H1 (cell line): Measurements from ENCODE around the gene CDKN2A. TPM values are rescaled to one million over a fixed set of nuclear protein-coding genes. Genes with fewer than 3 reads are reported as not detected.

Experiments
- CTCF ChIA-PET: fragments of 300-600 bp; sonication (Branson Sonifier 250); formaldehyde crosslinking; loops from one replicate; lab custom pipeline; 2021; ENCODE audit not compliant: partially characterized antibody; lab: Charles Lee
- POLR2A ChIA-PET: fragments of 300-600 bp; sonication (Branson Sonifier 250); formaldehyde crosslinking; loops from one replicate; lab custom pipeline; 2021; ENCODE audit warnings: inconsistent platforms; ENCODE audit not compliant: partially characterized antibody; lab: Charles Lee
- DNase-seq, 2 experiments: peaks; one replicate each; pipeline versions ENCODE4 v3.0.0 to v3.0.0-alpha.2; 2010 to 2022; ENCODE audit warnings: low spot score in 2 of 2, low read depth in 1 of 2, mixed read lengths in 1 of 2
- FAIRE-seq: peaks from 2 replicates; lab custom pipeline; 2011; peaks lifted over from hg19 to GRCh38; lab: Jason Lieb, UNC
- H2AFZ ChIP-seq: 2 replicates; pipeline ENCODE4 v1.8.1; 2012; ENCODE audit warnings: low read length, inconsistent platforms
- H2AK5ac ChIP-seq: 2 replicates; pipeline ENCODE4 v1.6.1; 2013; ENCODE audit warnings: low read depth, low read length
- H2BK120ac ChIP-seq: replicated peaks from 2 replicates; pipeline ENCODE3; 2013; ENCODE audit warnings: low read depth, low read length, inconsistent platforms
- H2BK12ac ChIP-seq: 2 replicates; pipeline ENCODE4 v1.6.1; 2013; ENCODE audit warnings: low read depth, low read length
- H2BK15ac ChIP-seq: 2 replicates; pipeline ENCODE4 v1.6.1; 2013; ENCODE audit warnings: low read length
- H2BK20ac ChIP-seq: 2 replicates; pipeline ENCODE4 v1.6.1; 2013; ENCODE audit warnings: low read length
- H2BK5ac ChIP-seq: 2 replicates; pipeline ENCODE4 v1.6.1; 2013; ENCODE audit warnings: low read depth, low read length
- H3K14ac ChIP-seq: 2 replicates; pipeline ENCODE4 v1.6.1; 2013; ENCODE audit warnings: inconsistent platforms; ENCODE audit not compliant: insufficient read length
- H3K18ac ChIP-seq: 2 replicates; pipeline ENCODE4 v1.6.1; 2013; ENCODE audit warnings: low read length; ENCODE audit errors: extremely low read depth
- H3K23ac ChIP-seq: 2 replicates; pipeline ENCODE4 v1.6.1; 2013; ENCODE audit warnings: inconsistent platforms; ENCODE audit not compliant: insufficient read length
- H3K23me2 ChIP-seq: 2 replicates; pipeline ENCODE4 v1.6.1; 2013; ENCODE audit warnings: low read depth, low read length
- H3K27ac ChIP-seq: 2 replicates; pipeline ENCODE4 v1.6.1; 2011; ENCODE audit warnings: low read depth, low read length, inconsistent platforms
- H3K27me3 ChIP-seq, 4 experiments: replicated peaks in 1 of 4; 1 replicate in 1 of 4; 2 replicates in 3 of 4; pipeline versions ENCODE4 v1.6.1 to v1.8.1; 2011 to 2013; ENCODE audit warnings: low read length in 3 of 4, mild to moderate bottlenecking in 3 of 4, inconsistent platforms in 2 of 4, mixed read lengths in 2 of 4, moderate library complexity in 1 of 4; ENCODE audit not compliant: control insufficient read depth in 3 of 4, insufficient read depth in 3 of 4; ENCODE audit errors: extremely low read depth in 1 of 4
- H3K36me3 ChIP-seq, 4 experiments: 2 replicates each; pipeline versions ENCODE4 v1.6.1 to v1.8.1; 2011 to 2013; ENCODE audit warnings: mild to moderate bottlenecking in 4 of 4, low read length in 3 of 4, moderate library complexity in 2 of 4, control low read depth in 1 of 4, inconsistent platforms in 1 of 4; ENCODE audit not compliant: insufficient read depth in 4 of 4, control insufficient read depth in 2 of 4
- H3K4ac ChIP-seq: replicated peaks from 2 replicates; pipeline ENCODE3; 2013; ENCODE audit warnings: low read length, low read depth, mixed read lengths, inconsistent platforms; ENCODE audit not compliant: insufficient read length
- H3K4me1 ChIP-seq, 4 experiments: replicated peaks in 1 of 4; 1 replicate in 1 of 4; 2 replicates in 3 of 4; pipeline versions ENCODE4 v1.6.1 to v1.8.1; 2011 to 2013; ENCODE audit warnings: low read length in 3 of 4, inconsistent platforms in 2 of 4, mixed read lengths in 1 of 4; ENCODE audit not compliant: insufficient read depth in 4 of 4, control insufficient read depth in 3 of 4
- H3K4me2 ChIP-seq, 2 experiments: 2 replicates each; pipeline versions ENCODE4 v1.6.1 to v1.8.1; 2011 to 2013; ENCODE audit warnings: low read depth in 2 of 2, low read length in 2 of 2, control low read depth in 1 of 2, inconsistent platforms in 1 of 2, mild to moderate bottlenecking in 1 of 2; ENCODE audit not compliant: insufficient read depth in 1 of 2
- H3K4me3 ChIP-seq, 4 experiments: fragments of 200-600, 300-600 bp in 1 of 4; sonication (generic), shearing (Covaris generic), sonication (Bioruptor Twin) in 1 of 4; 2 replicates each; pipeline versions ENCODE4 v1.5.1 to v1.8.1; 2011 to 2016; ENCODE audit warnings: low read length in 4 of 4, low read depth in 3 of 4, control low read depth in 2 of 4, inconsistent platforms in 2 of 4, mild to moderate bottlenecking in 2 of 4, mixed read lengths in 1 of 4, moderate library complexity in 1 of 4; ENCODE audit not compliant: insufficient read depth in 2 of 4; ENCODE audit errors: extremely low read depth in 1 of 4
- H3K56ac ChIP-seq: replicated peaks from 2 replicates; pipeline ENCODE3; 2013; ENCODE audit warnings: low read depth, mild to moderate bottlenecking, mixed read lengths, low read length, inconsistent platforms; ENCODE audit not compliant: insufficient read length
- H3K79me1 ChIP-seq: 2 replicates; pipeline ENCODE4 v1.6.1; 2013; ENCODE audit warnings: low read depth, low read length, control low read depth
- H3K79me2 ChIP-seq, 2 experiments: 2 replicates each; pipeline versions ENCODE4 v1.6.1 to v1.8.1; 2012 to 2013; ENCODE audit warnings: low read length in 2 of 2, mild to moderate bottlenecking in 2 of 2, inconsistent platforms in 1 of 2; ENCODE audit not compliant: insufficient read depth in 2 of 2, control insufficient read depth in 1 of 2
- H3K9ac ChIP-seq, 4 experiments: replicated peaks in 1 of 4; 1 replicate in 1 of 4; 2 replicates in 3 of 4; pipeline versions ENCODE4 v1.6.1 to v1.8.1; 2011 to 2013; ENCODE audit warnings: low read depth in 3 of 4, low read length in 3 of 4, control low read depth in 2 of 4, mild to moderate bottlenecking in 2 of 4, moderate library complexity in 2 of 4, inconsistent platforms in 1 of 4; ENCODE audit errors: extremely low read depth in 1 of 4
- H3K9me3 ChIP-seq, 2 experiments: 2 replicates each; pipeline versions ENCODE4 v1.6.1 to v1.8.1; 2012 to 2013; ENCODE audit warnings: mild to moderate bottlenecking in 2 of 2, moderate library complexity in 2 of 2, control low read depth in 1 of 2, inconsistent platforms in 1 of 2, low read depth in 1 of 2, low read length in 1 of 2, mixed read lengths in 1 of 2; ENCODE audit not compliant: insufficient read depth in 2 of 2
- H4K20me1 ChIP-seq, 2 experiments: replicated peaks in 1 of 2; 2 replicates each; pipeline versions ENCODE3 to v1.8.1; 2011 to 2013; ENCODE audit warnings: inconsistent platforms in 2 of 2, low read length in 2 of 2, mild to moderate bottlenecking in 1 of 2; ENCODE audit not compliant: insufficient read depth in 2 of 2, control insufficient read depth in 1 of 2
- H4K5ac ChIP-seq: 2 replicates; pipeline ENCODE4 v1.6.1; 2013; ENCODE audit warnings: low read length, low read depth, mixed read lengths, inconsistent platforms; ENCODE audit not compliant: insufficient read length
- H4K8ac ChIP-seq: 2 replicates; pipeline ENCODE4 v1.8.0; 2013; ENCODE audit warnings: mild to moderate bottlenecking, moderate library complexity, low read length, inconsistent platforms; ENCODE audit not compliant: insufficient read depth; ENCODE audit errors: extremely low read depth
- H4K91ac ChIP-seq: replicated peaks from 2 replicates; pipeline ENCODE3; 2013; ENCODE audit warnings: low read length, mixed read lengths, inconsistent platforms; ENCODE audit not compliant: insufficient read length
- CEBPB ChIP-seq: IDR thresholded peaks from 2 replicates; pipeline ENCODE4 v1.6.1; 2012; ENCODE audit warnings: low read depth, low read length
- CTCF ChIP-seq, 3 experiments: IDR thresholded peaks; 1 replicate in 2 of 3; 2 replicates in 1 of 3; pipeline versions ENCODE4 v1.5.1 to v1.6.1; 2011; ENCODE audit warnings: low read length in 3 of 3, mild to moderate bottlenecking in 3 of 3, inconsistent platforms in 2 of 3, low read depth in 1 of 3, moderate library complexity in 1 of 3; ENCODE audit not compliant: insufficient read depth in 1 of 3; ENCODE audit errors: control extremely low read depth in 1 of 3
- SP2 ChIP-seq: IDR thresholded peaks from 2 replicates; pipeline ENCODE4 v1.6.1; 2012; ENCODE audit warnings: mild to moderate bottlenecking, low read length, inconsistent platforms
- WGBS, 2 experiments: shearing (Covaris generic) in 1 of 2; methylation state at CpG; one replicate each; pipeline versions ENCODE4 v1.1.6 to v1.1.7; 2013 to 2015; ENCODE audit warnings: low lambda C conversion rate in 2 of 2, mixed read lengths in 2 of 2, inconsistent platforms in 1 of 2, low coverage in 1 of 2, missing lambda C conversion rate in 1 of 2; ENCODE audit not compliant: insufficient replicate concordance in 2 of 2, insufficient coverage in 1 of 2, insufficient read length in 1 of 2; ENCODE audit errors: extremely low coverage in 1 of 2, missing lambda C conversion rate in 1 of 2; 5-methylcytosine and 5-hydroxymethylcytosine counted together
- polyA plus RNA-seq, 7 experiments: library from polyadenylated mRNA; depleted of rRNA in 3 of 7; stranded (reverse) in 5 of 7; unstranded in 2 of 7; fragments of >200 nt in 5 of 7; fragments of 200-250 nt in 2 of 7; gene quantifications; 1 replicate in 5 of 7; 2 replicates in 1 of 7; 4 replicates in 1 of 7; pipeline versions ENCODE4 v1.2.1 to v1.2.3, GENCODE V29; 2011 to 2013; ENCODE audit warnings: missing spikeins in 2 of 7, mixed read lengths in 2 of 7
- total RNA-seq: library from RNA; stranded (reverse); fragmentation: NEBNext Ultra II Directional; extraction: Animal tissue kit (Norgen Biotek cat#: 25700); gene quantifications from 2 replicates; pipeline ENCODE4 v1.2.1, GENCODE V29; 2021

The CDKN2A gene
- total and polyA plus RNA-seq, 2 of the 8 experiments (the other 6 are each of a cell fraction or from before 2014, with no cell fraction given), result 0.51 to 0.73 TPM

GRCh38 chr9:21961569-21961968, 32.6 kb downstream of the CDKN2A start:
- no peak overlapping the region for H3K4me2 ChIP-seq
- H3K27me3 ChIP-seq, result peaks cover 22 to 40% (median 29%) of the 10 kb centered on the region in 4 experiments
- no peaks in the 10 kb centered on the region; a peak in 1 of 4 replicates for H3K9me3 ChIP-seq
- no peak overlapping the region for H3K4ac ChIP-seq
- no peak overlapping the region for H2BK5ac ChIP-seq
- H2BK120ac ChIP-seq, result no peak overlapping the region
- ChIA-PET POLR2A (no interaction called here), CTCF (interaction anchor here (1.3 to 2.6 kb wide), 2 partner anchors 47 to 148 kb away, joined by 4 to 9 read pairs; partner anchors contain the start of gene CDKN2B)
- DNase-seq, result no peak
- H2BK15ac ChIP-seq, result no peak overlapping the region
- no peak overlapping the region for H3K27ac ChIP-seq
- H3K23ac ChIP-seq, result no peak overlapping the region
- no peak overlapping the region for H3K9ac ChIP-seq
- no peak for FAIRE-seq
- no peak overlapping the region for H3K14ac ChIP-seq
- H3K36me3 ChIP-seq, result no peaks in the 10 kb centered on the region; a peak in 1 of 8 replicates
- peaks cover 0 to 9% (median 5%) of the 10 kb centered on the region in 4 experiments; a peak in 5 of 7 replicates for H3K4me1 ChIP-seq
- H4K8ac ChIP-seq, result no peak overlapping the region
- H3K23me2 ChIP-seq, result no peaks in the 10 kb centered on the region; the same call in 1 of the 2 replicates
- no peak overlapping the region for H2AK5ac ChIP-seq
- H2BK12ac ChIP-seq, result no peak overlapping the region
- H2BK20ac ChIP-seq, result no peak overlapping the region
- H4K20me1 ChIP-seq, result peaks cover 0 to 8% of the 10 kb centered on the region in 2 experiments
- TF ChIP-seq CEBPB (peak; percentile 73; the same call in 1 of the 2 replicates), CTCF (IDR thresholded peaks at IDR 0.05; ENCODE audit: control extremely low read depth in 1 of 3, insufficient read depth in 1 of 3, low read depth in 1 of 3, low read length in 3 of 3) (no peak), SP2 (no peak)
- H3K4me3 ChIP-seq, result no peak overlapping the region
- H3K18ac ChIP-seq, result no peak overlapping the region
- 95% methylated on average over 2 of the region's 2 CpGs; no CpG with 5 or more reads in 1 of the 2 experiments for WGBS, 2 experiments
- H3K79me2 ChIP-seq, result no peaks in the 10 kb centered on the region
- no peak overlapping the region for H3K56ac ChIP-seq
- H4K5ac ChIP-seq, result no peak overlapping the region
- H3K79me1 ChIP-seq, result no peaks in the 10 kb centered on the region
- no peak overlapping the region for H2AFZ ChIP-seq
- H4K91ac ChIP-seq, result no peak overlapping the region
